Stimulated activated CD4-positive, alpha-beta T cell treated with anti-CD3 and anti-CD28 coated beads, Interleukin-1b, Interleukin-23, amount 100 ng/mL, for 48 hours (primary cell): ENCODE measurements around the gene LMF2.

Experiments
- DNase-seq: peaks from one replicate; pipeline ENCODE4 v3.0.0-alpha.2; 2020

LMF2 gene

GRCh38 chr22:50481045-50481439 is 26.5 kb downstream of the LMF2 start:
- no peak for DNase-seq

- no peak for DNase-seq
Measured at GRCh38 chr22:50479721-50480120, 27.8 kb downstream of the LMF2 start.

- no peak for DNase-seq
Measured at GRCh38 chr22:50477923-50478322, 29.6 kb downstream of the LMF2 start.

- no peak for DNase-seq
Measured at GRCh38 chr22:50476868-50477267, 30.6 kb downstream of the LMF2 start.

GRCh38 chr22:50475652-50476002 is 31.9 kb downstream of the LMF2 start:
- no peak for DNase-seq

GRCh38 chr22:50474710-50475651 is 32.5 kb downstream of the LMF2 start, which contains the start of gene SBF1:
TSS of gene SBF1 (minus strand) at chr22:50475035. CDS start at chr22:50474840, 195 bp downstream.
- DNase-seq = peak; percentile 87

- peak; percentile 52 for DNase-seq
Measured at GRCh38 chr22:50473855-50474671, 33.4 kb downstream of the LMF2 start.

GRCh38 chr22:50473088-50473487 is 34.4 kb downstream of the LMF2 start:
- DNase-seq = peak; percentile 59

GRCh38 chr22:50471962-50472361 is 35.5 kb downstream of the LMF2 start:
- DNase-seq = no peak

GRCh38 chr22:50471197-50471847 is 36.2 kb downstream of the LMF2 start:
- DNase-seq = no peak

GRCh38 chr22:50470491-50470890 is 37.0 kb downstream of the LMF2 start:
- no peak for DNase-seq

GRCh38 chr22:50469377-50470305 is 37.9 kb downstream of the LMF2 start:
- peak; percentile 94 for DNase-seq

GRCh38 chr22:50468626-50469025 is 38.9 kb downstream of the LMF2 start:
- DNase-seq = no peak

GRCh38 chr22:50467773-50468440 is 39.6 kb downstream of the LMF2 start:
- no peak for DNase-seq

GRCh38 chr22:50467341-50467740 is 40.2 kb downstream of the LMF2 start:
- no peak for DNase-seq

- DNase-seq = no peak
Measured at GRCh38 chr22:50465066-50465930, 42.2 kb downstream of the LMF2 start.

GRCh38 chr22:50464451-50464850 is 43.1 kb downstream of the LMF2 start:
- DNase-seq = no peak

- DNase-seq = no peak
Measured at GRCh38 chr22:50463188-50463900, 44.2 kb downstream of the LMF2 start.

- DNase-seq = no peak
Measured at GRCh38 chr22:50461979-50462540, 45.4 kb downstream of the LMF2 start.
